SIG-M5 treated with dmso at 0.1 percent for 504 hours (cell line): ENCODE results near the gene RNF222.
"Not testable (repeated sequence)": the region's sequence is repeated elsewhere in the genome, so short reads cannot be mapped to it uniquely, and the experiment has no call there.

Experiments
- DNase-seq: peaks from one replicate; lab custom pipeline; 2025; ENCODE audit not compliant: unreplicated experiment; lab: John Stamatoyannopoulos, UW

The RNF222 gene

GRCh38 chr17:8347001-8347400 lies 50.6 kb downstream of the RNF222 start:
- DNase-seq, result not testable (repeated sequence)

GRCh38 chr17:8345951-8346665 lies 51.5 kb downstream of the RNF222 start:
- no peak for DNase-seq

GRCh38 chr17:8345052-8345690 lies 52.5 kb downstream of the RNF222 start:
- DNase-seq, result no peak

- DNase-seq, result no peak
These were observed 56.2 kb downstream of the RNF222 start for GRCh38 chr17:8341456-8341855.
